OCI-LY7 (cell line): ENCODE measurements around the gene SLN.

Source experiments
- CTCF ChIP-seq: fragments of 200-600 bp; sonication (generic); conservative IDR thresholded peaks from 2 replicates; pipeline ENCODE4 v1.5.1; 2014; ENCODE audit warnings: mild to moderate bottlenecking, antibody characterized with exemption, low read length, moderate library complexity, mixed read lengths
- EZH2phosphoT487 ChIP-seq: fragments of 200-600 bp; sonication (generic); IDR thresholded peaks from 2 replicates; pipeline ENCODE4 v1.6.1; 2018; ENCODE audit warnings: low read depth, borderline replicate concordance, mild to moderate bottlenecking, mixed run types, antibody characterized with exemption, low read length, moderate library complexity, mixed read lengths

- no peak for TF ChIP-seq CTCF
- no peak for TF ChIP-seq EZH2phosphoT487
Observed at GRCh38 chr11:107682171-107682570, 29.7 kb downstream of the SLN start.
